OCI-LY3 (cell line): ENCODE results near the gene NDUFV1.

Source experiments
- CTCF ChIP-seq: fragments of 200-600, 300-600 bp; sonication (generic); IDR thresholded peaks from 2 replicates; pipeline ENCODE4 v1.5.1; 2014; ENCODE audit warnings: antibody characterized with exemption, low read length, low read depth
- EZH2phosphoT487 ChIP-seq: fragments of 200-600 bp; shearing (Covaris generic); IDR thresholded peaks from 2 replicates; pipeline ENCODE4 v1.6.1; 2018; ENCODE audit warnings: antibody characterized with exemption, mixed run types, low read depth

GRCh38 chr11:67656278-67656922 lies 49.7 kb downstream of the NDUFV1 start:
- TF ChIP-seq CTCF (no peak), EZH2phosphoT487 (no peak)
